A549 (cell line): ENCODE results near the gene TCEA3.

Source experiments
- CTCF ChIP-seq: fragments of >200 bp; sonication (Bioruptor Twin); formaldehyde crosslinking; IDR thresholded peaks from 3 replicates; pipeline ENCODE4 v1.5.1; 2016
- NPAS2 ChIP-seq: fragments of 250-450 bp; sonication (Bioruptor Pico); IDR thresholded peaks from 2 replicates; pipeline ENCODE4 v1.8.0; 2022; ENCODE audit warnings: mild to moderate bottlenecking, moderate library complexity, borderline replicate concordance
- NR3C1 ChIP-seq: fragments of >200 bp; sonication (Bioruptor Twin); formaldehyde crosslinking; IDR thresholded peaks from 3 replicates; pipeline ENCODE4 v1.6.1; 2017
- REST ChIP-seq: fragments of 200-600 bp; sonication (generic); IDR thresholded peaks from 2 replicates; pipeline ENCODE4 v1.6.1; 2016; ENCODE audit warnings: antibody characterized with exemption, mild to moderate bottlenecking, moderate library complexity
- ZFP36 ChIP-seq: fragments of 450-650 bp; IDR thresholded peaks from 2 replicates; pipeline ENCODE4 v1.6.1; 2014; ENCODE audit warnings: borderline replicate concordance; ENCODE audit not compliant: partially characterized antibody

- TF ChIP-seq CTCF (no peak), REST (no peak), NPAS2 (no peak), NR3C1 (no peak), ZFP36 (no peak)
These were observed 2.3 kb upstream of the TCEA3 start for GRCh38 chr1:23426828-23427227.
